ENCODE results near the gene CHPF.

The CHPF gene

GRCh38 chr2:219522111-219523030, 21.2 kb downstream of the CHPF start:
- H3K9me3 ChIP-seq (ENCODE audit: control insufficient read depth, low read depth, low read length): no peaks in the 10 kb centered on the region
- peak overlapping the region; percentile 54 for H3K4me3 ChIP-seq (ENCODE audit: low read length)
- peaks cover 30% of the 10 kb centered on the region for H3K4me1 ChIP-seq (ENCODE audit: control insufficient read depth, low read depth, low read length)
- peak overlapping the region; percentile 18 for H3K9ac ChIP-seq (ENCODE audit: low read length)
- no peak overlapping the region for H3K27ac ChIP-seq (ENCODE audit: low read length)
- no peaks in the 10 kb centered on the region for H3K36me3 ChIP-seq (ENCODE audit: control insufficient read depth, low read depth, low read length)
- peaks cover 22% of the 10 kb centered on the region for H3K27me3 ChIP-seq (ENCODE audit: control insufficient read depth, insufficient read depth, low read length)

GRCh38 chr2:219521066-219521880, 22.3 kb downstream of the CHPF start:
- H3K9me3 ChIP-seq (ENCODE audit: control insufficient read depth, low read depth, low read length): no peaks in the 10 kb centered on the region
- no peak overlapping the region for H3K27ac ChIP-seq (ENCODE audit: low read length)
- no peaks in the 10 kb centered on the region for H3K36me3 ChIP-seq (ENCODE audit: control insufficient read depth, low read depth, low read length)
- peaks cover 17% of the 10 kb centered on the region for H3K27me3 ChIP-seq (ENCODE audit: control insufficient read depth, insufficient read depth, low read length)
- peak overlapping the region; percentile 7 for H3K4me3 ChIP-seq (ENCODE audit: low read length)
- H3K9ac ChIP-seq (ENCODE audit: low read length): no peak overlapping the region
- H3K4me1 ChIP-seq (ENCODE audit: control insufficient read depth, low read depth, low read length): peaks cover 26% of the 10 kb centered on the region

- Histone ChIP-seq H3K4me1 (ENCODE audit: control insufficient read depth, low read depth, low read length) (peaks cover 23% of the 10 kb centered on the region), H3K36me3 (ENCODE audit: control insufficient read depth, low read depth, low read length) (no peaks in the 10 kb centered on the region), H3K9ac (ENCODE audit: low read length) (no peak overlapping the region), H3K27me3 (ENCODE audit: control insufficient read depth, insufficient read depth, low read length) (peaks cover 27% of the 10 kb centered on the region), H3K9me3 (ENCODE audit: control insufficient read depth, low read depth, low read length) (no peaks in the 10 kb centered on the region), H3K27ac (ENCODE audit: low read length) (no peak overlapping the region), H3K4me3 (ENCODE audit: low read length) (no peak overlapping the region)
Measured at GRCh38 chr2:219520079-219520478, 23.5 kb downstream of the CHPF start.

GRCh38 chr2:219519526-219519916, 24.1 kb downstream of the CHPF start:
- Histone ChIP-seq H3K4me1 (ENCODE audit: control insufficient read depth, low read depth, low read length) (peaks cover 23% of the 10 kb centered on the region), H3K9me3 (ENCODE audit: control insufficient read depth, low read depth, low read length) (no peaks in the 10 kb centered on the region), H3K27me3 (ENCODE audit: control insufficient read depth, insufficient read depth, low read length) (peaks cover 32% of the 10 kb centered on the region), H3K36me3 (ENCODE audit: control insufficient read depth, low read depth, low read length) (no peaks in the 10 kb centered on the region), H3K9ac (ENCODE audit: low read length) (no peak overlapping the region), H3K4me3 (ENCODE audit: low read length) (no peak overlapping the region), H3K27ac (ENCODE audit: low read length) (no peak overlapping the region)

- Histone ChIP-seq H3K27me3 (ENCODE audit: control insufficient read depth, insufficient read depth, low read length) (peaks cover 35% of the 10 kb centered on the region), H3K36me3 (ENCODE audit: control insufficient read depth, low read depth, low read length) (no peaks in the 10 kb centered on the region), H3K27ac (ENCODE audit: low read length) (no peak overlapping the region), H3K4me1 (ENCODE audit: control insufficient read depth, low read depth, low read length) (peaks cover 23% of the 10 kb centered on the region), H3K9ac (ENCODE audit: low read length) (no peak overlapping the region), H3K9me3 (ENCODE audit: control insufficient read depth, low read depth, low read length) (no peaks in the 10 kb centered on the region), H3K4me3 (ENCODE audit: low read length) (no peak overlapping the region)
Measured at GRCh38 chr2:219517954-219518778, 25.4 kb downstream of the CHPF start.

DNA sequence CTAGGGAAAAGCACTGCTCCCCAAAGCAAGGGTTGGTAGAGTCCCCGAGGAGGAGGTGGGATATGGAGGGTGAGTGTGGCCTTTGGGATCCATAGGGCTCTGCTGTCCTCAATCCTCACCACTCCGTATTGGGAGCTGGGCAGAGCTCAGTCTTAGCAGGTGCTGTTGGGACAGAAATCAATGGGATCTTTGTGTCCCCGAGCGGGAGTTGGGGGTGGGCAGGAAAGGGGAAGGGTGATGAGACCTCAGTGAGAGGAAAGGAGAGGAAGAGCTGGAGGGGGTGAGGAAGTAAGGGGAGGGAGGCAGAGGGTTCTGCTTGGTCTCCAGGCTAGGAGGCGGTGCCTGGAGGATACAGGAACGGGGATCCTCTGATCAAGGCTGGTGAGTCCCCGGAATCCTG, 26.7 kb downstream of the CHPF start:
- Histone ChIP-seq H3K9me3 (ENCODE audit: control insufficient read depth, low read depth, low read length) (no peaks in the 10 kb centered on the region), H3K4me1 (ENCODE audit: control insufficient read depth, low read depth, low read length) (peaks cover 26% of the 10 kb centered on the region), H3K4me3 (ENCODE audit: low read length) (no peak overlapping the region), H3K36me3 (ENCODE audit: control insufficient read depth, low read depth, low read length) (no peaks in the 10 kb centered on the region), H3K27me3 (ENCODE audit: control insufficient read depth, insufficient read depth, low read length) (peaks cover 48% of the 10 kb centered on the region), H3K9ac (ENCODE audit: low read length) (no peak overlapping the region), H3K27ac (ENCODE audit: low read length) (no peak overlapping the region)

GRCh38 chr2:219515874-219516629, 27.6 kb downstream of the CHPF start:
- Histone ChIP-seq H3K36me3 (ENCODE audit: control insufficient read depth, low read depth, low read length) (no peaks in the 10 kb centered on the region), H3K27me3 (ENCODE audit: control insufficient read depth, insufficient read depth, low read length) (peaks cover 51% of the 10 kb centered on the region), H3K27ac (ENCODE audit: low read length) (no peak overlapping the region), H3K9me3 (ENCODE audit: control insufficient read depth, low read depth, low read length) (no peaks in the 10 kb centered on the region), H3K4me3 (ENCODE audit: low read length) (no peak overlapping the region), H3K4me1 (ENCODE audit: control insufficient read depth, low read depth, low read length) (peaks cover 18% of the 10 kb centered on the region), H3K9ac (ENCODE audit: low read length) (no peak overlapping the region)

GRCh38 chr2:219514836-219515235, 28.8 kb downstream of the CHPF start:
- H3K27ac ChIP-seq (ENCODE audit: low read length): no peak overlapping the region
- H3K36me3 ChIP-seq (ENCODE audit: control insufficient read depth, low read depth, low read length): no peaks in the 10 kb centered on the region
- no peak overlapping the region for H3K4me3 ChIP-seq (ENCODE audit: low read length)
- peaks cover 18% of the 10 kb centered on the region for H3K4me1 ChIP-seq (ENCODE audit: control insufficient read depth, low read depth, low read length)
- H3K27me3 ChIP-seq (ENCODE audit: control insufficient read depth, insufficient read depth, low read length): peaks cover 51% of the 10 kb centered on the region
- H3K9ac ChIP-seq (ENCODE audit: low read length): no peak overlapping the region
- H3K9me3 ChIP-seq (ENCODE audit: control insufficient read depth, low read depth, low read length): no peaks in the 10 kb centered on the region

- Histone ChIP-seq H3K27ac (ENCODE audit: low read length) (no peak within 1 kb of the TSS), H3K9ac (ENCODE audit: low read length) (no peak within 1 kb of the TSS), H3K4me3 (ENCODE audit: low read length) (no peak within 1 kb of the TSS), H3K36me3 (ENCODE audit: control insufficient read depth, low read depth, low read length) (no peaks in the 10 kb centered on the region), H3K4me1 (ENCODE audit: control insufficient read depth, low read depth, low read length) (peaks cover 22% of the 10 kb centered on the region), H3K9me3 (ENCODE audit: control insufficient read depth, low read depth, low read length) (no peaks in the 10 kb centered on the region), H3K27me3 (ENCODE audit: control insufficient read depth, insufficient read depth, low read length) (peaks cover 55% of the 10 kb centered on the region)
Measured at GRCh38 chr2:219514196-219514761, 29.3 kb downstream of the CHPF start, which contains the start of gene ASIC4. Gene ASIC4, plus strand, starts transcription at chr2:219514482. Its CDS starts 243 bp downstream, at chr2:219514725.

DNA sequence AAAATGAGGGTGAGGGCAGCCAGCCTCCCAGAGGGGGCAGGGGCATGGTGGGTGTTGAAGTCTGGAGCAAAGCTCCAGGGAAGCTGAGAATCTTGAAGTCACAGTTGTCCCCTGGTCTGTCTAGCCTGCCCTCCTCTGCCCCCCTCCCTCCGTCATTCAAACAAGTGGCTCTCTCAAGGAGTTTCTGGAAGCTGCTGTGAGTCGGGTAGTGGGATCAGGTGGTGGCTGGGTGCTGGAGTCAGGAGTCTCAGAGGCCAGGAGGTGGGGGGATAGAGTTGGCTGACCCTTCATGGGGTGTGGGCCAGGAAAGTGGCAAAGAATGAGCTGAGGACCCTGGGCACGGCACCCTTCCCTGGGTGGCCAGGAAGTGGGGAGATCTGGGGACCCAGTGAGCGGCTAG, 29.8 kb downstream of the CHPF start:
- no peaks in the 10 kb centered on the region for H3K36me3 ChIP-seq (ENCODE audit: control insufficient read depth, low read depth, low read length)
- peaks cover 25% of the 10 kb centered on the region for H3K4me1 ChIP-seq (ENCODE audit: control insufficient read depth, low read depth, low read length)
- H3K4me3 ChIP-seq (ENCODE audit: low read length): no peak overlapping the region
- H3K9ac ChIP-seq (ENCODE audit: low read length): no peak overlapping the region
- peaks cover 57% of the 10 kb centered on the region for H3K27me3 ChIP-seq (ENCODE audit: control insufficient read depth, insufficient read depth, low read length)
- H3K27ac ChIP-seq (ENCODE audit: low read length): no peak overlapping the region
- no peaks in the 10 kb centered on the region for H3K9me3 ChIP-seq (ENCODE audit: control insufficient read depth, low read depth, low read length)
